ENCODE results near the gene RAET1E.
"Not testable (repeated sequence)": the region's sequence is repeated elsewhere in the genome, so short reads cannot be mapped to it uniquely, and the experiment has no call there.

RAET1E gene

DNA sequence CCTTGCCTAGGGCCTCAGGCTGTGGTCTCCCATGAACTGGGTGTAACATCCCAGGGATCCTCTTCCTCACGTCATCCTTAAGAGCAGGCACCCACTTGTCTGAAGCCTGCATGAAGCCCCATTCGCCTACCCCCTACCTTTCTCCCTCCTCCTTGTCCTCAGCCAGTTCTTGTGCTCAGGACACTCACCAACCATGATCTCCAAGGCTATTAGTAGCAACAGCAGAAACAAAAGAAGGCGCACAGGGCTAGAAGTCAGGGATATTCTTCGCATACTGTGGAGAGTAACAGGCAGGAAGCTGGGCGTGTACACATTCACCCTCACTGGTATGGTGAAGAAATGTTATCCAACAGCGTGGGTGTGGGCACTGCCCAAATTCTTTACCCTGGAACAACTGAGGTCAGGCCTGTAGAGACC lies 7.3 kb downstream of the RAET1E start:
- no peak for DNase-seq (ENCODE audit: low read depth)

DNA sequence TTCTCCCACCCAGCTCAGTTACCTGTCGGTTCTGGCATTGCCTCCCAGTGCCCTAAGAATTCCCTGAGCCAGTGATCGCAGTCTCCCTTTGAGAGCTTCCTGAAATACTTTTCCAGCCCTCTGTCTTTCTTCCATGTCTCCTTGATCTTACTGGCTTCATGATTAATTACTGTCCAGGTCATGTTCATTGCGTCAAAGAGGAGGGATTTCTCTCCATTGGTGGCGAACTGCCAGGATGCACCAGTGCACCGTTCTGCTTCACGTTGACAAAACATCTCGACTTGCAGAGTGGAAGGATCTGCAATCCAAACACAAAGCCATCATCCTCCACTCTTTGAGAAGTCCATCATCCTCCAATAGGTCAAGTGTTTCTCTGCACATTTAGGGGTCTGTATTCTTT lies 8.6 kb downstream of the RAET1E start:
- no peak for DNase-seq (ENCODE audit: low read depth)

DNA sequence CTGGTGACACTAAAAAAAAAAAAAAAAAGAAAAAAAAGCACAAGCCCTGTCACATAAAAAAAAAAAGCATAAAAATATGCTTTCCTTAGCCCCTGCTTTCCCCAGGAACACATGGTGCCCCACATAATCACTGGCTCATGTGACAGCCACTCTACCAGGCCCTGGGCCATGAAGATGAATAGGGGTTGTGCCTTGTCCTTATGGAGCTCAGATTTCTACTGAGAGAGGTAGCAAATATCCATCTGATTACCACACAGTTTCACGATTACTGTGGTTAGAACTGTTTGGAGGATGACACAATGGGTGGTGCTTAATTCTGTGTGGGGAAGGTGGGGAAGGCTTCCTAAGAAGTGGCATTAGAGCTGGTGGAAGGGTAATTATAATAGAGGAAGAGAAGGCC lies 9.3 kb downstream of the RAET1E start:
- peak; percentile 36 for DNase-seq (ENCODE audit: low read depth)

DNA sequence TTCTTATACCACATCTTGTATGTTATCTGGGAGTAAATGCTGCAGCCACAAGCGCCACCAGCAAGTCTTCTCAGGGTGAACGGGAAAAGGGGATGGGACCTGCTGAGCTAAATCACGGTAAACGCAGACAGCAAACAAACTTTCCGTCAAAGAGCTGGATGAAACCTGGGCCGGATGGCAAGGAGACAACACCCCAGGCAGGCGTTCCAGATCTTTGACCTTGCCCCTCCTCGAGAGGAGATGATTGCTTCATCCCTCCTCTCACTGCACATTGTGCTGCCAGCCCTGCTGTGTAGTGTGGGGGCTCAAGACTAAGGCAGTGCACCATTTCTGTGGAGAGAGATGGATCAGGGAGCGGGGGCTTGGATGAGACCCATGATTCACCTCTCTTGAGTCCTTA lies 9.8 kb downstream of the RAET1E start:
- no peak for DNase-seq (ENCODE audit: low read depth)

DNA sequence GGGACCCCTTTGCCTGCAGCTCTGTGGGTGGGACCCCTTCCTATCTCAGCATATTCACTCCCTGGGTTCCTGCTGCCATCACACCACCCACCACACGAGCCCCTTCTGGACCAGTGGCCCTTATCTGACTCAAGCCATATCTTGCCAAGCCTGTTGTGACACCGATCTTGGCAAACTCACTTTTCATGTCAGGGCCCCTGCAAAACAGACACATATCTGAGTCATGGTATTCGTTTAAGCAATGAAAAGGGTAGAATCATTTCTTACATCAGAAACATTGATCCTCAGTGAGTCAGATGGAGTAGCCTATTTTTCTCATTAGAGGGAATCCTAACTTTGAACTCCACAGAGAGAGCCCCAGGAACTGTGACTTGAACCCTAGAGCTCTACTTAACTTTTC lies 10.6 kb downstream of the RAET1E start:
- peak; percentile 59 for DNase-seq (ENCODE audit: low read depth)

DNA sequence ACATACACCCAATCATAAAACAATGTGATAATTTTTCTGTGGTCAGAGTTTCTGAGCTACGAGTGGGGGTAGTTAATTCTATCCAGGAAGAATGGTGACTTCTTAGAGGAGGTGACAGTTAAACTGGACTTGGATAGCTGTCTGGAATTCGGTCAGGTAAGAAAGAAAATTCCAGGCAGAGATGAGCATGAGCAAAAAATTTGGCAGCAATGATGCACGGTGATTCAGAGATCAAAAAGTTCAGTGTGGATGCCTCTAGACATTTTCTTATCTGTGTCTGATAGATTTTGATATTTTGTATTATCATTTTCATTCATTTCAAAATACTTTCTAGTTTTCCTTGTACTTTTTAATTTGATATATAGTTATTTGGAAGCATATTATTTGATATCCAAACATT lies 12.0 kb downstream of the RAET1E start:
- DNase-seq (ENCODE audit: low read depth): no peak

DNA sequence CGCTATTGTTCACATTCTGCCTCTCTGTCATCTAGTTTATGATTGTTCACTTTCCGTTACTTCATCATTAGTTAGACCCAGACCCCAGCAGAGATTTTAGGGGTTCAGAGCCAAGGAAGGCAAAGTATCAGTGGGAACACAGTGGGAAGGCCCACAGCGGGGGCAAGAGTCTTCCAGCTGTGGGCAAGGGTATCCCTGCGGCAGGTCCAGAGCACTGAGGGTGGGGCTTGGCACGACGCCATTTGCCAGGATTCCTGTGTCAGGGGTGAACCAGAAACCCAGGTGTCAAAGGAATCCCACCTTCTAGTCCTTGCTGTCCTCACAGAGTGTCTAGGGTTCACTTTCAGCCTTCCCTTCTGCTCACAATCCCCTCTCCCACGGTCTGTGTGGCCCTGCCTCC lies 13.3 kb downstream of the RAET1E start:
- DNase-seq (ENCODE audit: low read depth): no peak

DNA sequence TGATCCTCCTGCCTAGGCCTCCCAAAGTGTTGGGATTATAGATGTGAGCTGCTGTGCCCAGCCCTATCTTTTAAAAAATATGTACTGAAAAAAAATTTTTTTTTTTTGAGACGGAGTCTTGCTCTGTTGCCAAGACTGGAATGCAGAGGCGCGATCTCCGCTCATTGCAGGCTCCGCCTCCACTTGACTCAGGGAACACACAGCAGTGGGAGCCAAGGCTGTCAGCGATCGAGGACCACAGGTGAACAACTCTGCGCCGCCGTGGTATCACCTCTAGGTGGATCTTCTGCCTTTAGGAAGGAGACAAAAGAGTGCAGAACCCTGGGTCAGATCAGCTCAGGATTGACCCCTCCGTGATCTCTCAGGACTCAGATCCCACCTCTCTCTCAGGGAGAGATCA lies 13.7 kb downstream of the RAET1E start:
- no peak for DNase-seq (ENCODE audit: low read depth)

DNA sequence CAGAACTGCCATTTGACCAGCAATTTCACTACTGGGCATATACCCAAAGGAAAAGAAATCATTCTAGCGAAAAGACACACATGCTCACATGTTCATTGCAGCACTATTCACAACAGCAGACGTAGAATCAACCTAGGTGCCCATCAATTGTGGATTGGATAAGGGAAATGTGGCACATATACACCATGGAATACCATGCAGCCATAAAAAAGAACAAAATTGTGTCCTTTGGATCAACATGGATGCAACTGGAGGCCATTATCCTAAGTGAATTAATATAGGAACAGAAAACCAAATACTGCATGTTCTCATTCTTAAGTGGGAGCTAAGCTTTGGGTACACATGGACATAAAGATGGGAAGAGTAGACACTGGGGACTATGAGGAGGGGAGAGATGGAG lies 16.1 kb downstream of the RAET1E start:
- no peak for DNase-seq (ENCODE audit: low read depth)

DNA sequence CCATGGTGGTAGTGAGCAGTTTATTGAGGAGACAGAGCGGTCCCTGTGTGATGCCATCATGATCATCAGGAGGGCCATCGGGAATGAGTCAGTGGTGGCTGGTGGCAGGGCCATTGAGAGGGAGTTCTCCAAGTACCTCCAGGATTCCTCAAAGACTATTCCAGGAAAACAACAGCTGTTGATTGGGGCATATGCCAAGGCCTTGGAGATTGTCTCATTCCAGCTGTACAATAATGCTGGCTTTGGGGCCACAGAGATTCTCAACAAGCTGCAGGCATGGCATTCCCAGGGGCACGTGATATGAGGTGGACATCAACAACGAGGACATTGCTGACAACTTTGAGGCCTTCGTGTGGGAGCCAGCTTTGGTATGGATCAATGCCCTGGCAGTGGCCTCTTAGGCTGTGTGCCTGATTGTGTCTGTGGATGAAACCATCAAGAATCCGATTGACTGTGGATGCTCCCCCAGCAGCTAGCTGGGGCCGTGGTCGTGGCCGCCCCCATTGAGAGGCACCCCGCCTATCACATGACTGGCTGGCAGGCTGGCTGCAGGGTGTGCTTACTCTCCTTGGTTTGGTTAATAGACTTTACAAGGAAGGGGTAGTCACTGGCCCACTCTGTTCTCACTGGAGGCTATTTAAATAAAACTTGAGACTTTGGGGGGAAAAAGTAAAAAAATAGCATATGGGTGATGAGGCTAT lies 16.7 kb downstream of the RAET1E start:
- no peak for DNase-seq (ENCODE audit: low read depth)

DNA sequence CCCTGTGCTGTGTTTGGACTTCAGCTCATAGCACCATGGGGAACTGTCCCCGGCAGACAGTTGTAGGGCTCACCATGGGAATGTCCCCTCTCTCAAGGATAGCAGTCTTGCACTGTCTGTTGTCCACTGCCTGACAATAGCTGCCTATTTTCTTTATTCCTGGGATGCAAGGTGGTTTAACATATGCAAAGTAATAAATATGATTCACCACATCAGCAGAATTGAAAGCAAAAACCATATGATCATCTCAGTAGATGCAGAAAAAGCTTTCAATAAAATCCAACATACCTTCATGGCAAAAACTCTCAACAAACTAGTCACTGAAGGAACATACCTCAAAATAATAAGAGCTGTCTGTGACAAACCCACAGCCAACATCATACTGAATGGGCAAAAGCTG lies 20.3 kb downstream of the RAET1E start:
- DNase-seq (ENCODE audit: low read depth): no peak

DNA sequence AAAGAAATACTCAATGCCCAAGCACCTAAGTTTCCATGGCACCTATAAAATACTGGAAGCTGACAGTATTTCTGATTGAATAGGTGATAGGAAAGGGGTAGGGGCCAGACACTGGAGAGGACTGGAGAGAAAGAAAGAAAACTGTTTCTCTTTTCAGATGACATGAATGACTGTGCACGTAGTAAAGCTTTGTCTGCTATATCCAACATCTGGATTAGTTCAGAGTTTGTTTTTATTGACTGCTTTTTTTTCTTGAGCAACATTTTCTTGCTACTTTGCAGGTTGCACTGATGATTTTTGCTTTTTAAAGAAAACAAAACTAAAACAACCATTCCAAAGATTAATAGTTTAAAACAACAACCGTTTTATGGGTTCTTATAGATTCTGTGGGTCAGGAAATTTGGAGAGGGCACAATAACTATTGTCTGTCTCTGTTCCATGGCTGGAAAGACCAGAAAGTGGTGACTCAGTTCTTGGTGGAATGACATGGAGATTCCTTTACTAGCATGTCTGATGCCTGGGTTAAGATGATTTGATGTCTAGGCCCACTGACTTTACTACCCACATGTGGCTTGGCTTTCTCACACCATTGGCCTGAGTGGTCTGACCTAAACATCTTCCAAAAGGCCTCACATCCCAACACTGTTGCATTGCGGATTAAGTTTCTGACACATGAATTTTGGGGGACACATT lies 21.5 kb downstream of the RAET1E start:
- no peak for DNase-seq (ENCODE audit: low read depth)

DNA sequence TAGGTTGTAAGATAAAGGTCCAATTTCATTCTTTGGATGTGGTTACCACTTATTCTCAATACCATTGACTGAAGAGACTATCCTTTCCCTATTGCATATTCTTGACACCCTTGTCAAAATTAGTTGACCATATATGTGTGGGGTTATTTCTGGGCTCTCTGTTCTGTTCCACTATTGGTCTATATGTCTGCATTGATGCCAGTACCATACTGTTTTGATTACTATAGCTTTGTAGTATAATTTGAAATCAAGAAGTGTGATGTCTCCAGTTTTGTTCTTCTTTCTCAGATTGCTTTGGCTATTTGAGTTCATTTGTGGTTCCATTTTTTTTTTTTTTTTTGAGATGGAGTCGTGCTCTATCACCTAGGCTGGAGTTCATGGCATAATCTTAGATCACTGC lies 25.7 kb downstream of the RAET1E start:
- no peak for DNase-seq (ENCODE audit: low read depth)

DNA sequence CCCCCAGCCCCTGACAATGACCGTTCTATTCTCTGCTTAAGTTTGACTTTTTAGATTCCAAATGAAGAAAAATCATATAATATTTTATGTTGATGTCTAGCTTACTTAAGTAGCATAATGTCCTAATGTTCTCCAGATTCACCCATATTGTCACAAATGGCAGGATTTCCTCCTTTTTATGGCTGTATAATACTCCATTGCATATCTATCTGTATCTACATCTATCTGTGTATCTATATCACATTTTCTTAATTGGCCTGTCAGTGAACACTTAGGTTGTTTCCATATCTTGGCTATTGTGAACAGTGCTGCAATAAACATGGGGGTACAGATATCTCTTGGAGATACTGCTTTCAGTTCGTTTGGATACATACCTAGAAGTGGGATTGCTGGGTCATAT lies 26.7 kb downstream of the RAET1E start:
- no peak for DNase-seq (ENCODE audit: low read depth)

DNA sequence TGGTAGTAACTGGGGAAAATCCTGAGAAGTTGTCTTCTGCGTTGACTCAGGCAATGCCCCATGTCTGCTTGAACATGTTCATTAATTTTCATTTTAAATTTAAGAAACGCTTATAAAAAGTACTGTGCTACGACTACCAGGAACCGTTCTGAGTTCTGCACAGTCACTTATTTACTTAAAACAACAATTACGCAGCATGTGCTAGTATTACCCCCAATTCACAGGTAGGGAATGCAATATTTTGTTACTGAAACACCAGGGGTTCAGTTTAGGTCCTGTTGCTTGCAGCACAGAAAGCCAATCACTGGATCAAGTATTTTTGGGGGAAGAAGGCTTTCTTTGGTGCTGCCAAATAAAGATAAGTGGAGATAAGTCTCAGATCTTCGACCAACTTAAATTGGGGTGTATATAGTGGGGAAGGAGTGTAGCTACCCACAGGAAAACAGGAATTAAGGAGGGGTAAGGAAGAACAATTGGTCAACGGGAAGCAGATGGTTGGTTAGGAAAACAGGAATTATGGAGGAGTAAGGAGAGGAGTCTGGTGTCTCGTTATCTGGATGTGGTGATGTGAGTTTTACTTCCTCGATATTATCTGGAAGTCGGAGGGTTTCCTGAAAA lies 28.5 kb downstream of the RAET1E start:
- no peak for DNase-seq (ENCODE audit: low read depth)

DNA sequence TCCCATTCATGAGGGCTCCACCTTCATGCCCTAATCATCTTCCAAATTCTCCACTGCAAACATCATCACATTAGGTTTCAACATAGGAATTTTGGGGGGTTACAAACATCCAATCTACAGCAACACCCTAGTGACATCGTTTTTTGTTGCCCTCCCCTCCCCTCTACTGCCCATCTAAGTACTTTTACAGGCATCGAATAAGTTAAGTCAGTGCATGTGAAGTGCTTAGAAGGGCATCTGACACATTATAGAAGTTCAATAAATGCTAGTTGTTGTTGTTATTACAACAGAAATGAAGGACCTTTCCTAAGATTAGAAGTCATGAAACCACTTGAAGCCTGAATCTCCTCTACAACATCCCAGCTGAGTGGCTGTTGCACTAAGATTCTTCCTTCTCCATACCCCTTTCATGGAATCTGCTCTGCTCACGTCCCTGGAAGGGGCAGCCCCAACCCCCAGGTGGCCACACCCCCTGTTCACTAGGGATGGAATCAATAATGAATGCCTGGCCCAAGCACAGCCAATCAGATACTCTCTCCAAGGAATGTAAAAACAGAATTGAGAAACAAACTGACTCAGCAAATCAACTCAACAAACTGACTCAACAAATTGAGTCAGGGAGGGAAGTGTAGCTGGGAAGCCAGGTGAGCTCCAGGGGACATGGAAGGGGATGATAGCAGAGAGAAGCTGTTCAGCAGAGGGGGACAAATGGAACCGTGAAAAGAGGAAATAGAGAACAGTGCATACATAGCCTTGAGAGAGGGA lies 29.9 kb downstream of the RAET1E start:
- DNase-seq (ENCODE audit: low read depth): peak; percentile 38

DNA sequence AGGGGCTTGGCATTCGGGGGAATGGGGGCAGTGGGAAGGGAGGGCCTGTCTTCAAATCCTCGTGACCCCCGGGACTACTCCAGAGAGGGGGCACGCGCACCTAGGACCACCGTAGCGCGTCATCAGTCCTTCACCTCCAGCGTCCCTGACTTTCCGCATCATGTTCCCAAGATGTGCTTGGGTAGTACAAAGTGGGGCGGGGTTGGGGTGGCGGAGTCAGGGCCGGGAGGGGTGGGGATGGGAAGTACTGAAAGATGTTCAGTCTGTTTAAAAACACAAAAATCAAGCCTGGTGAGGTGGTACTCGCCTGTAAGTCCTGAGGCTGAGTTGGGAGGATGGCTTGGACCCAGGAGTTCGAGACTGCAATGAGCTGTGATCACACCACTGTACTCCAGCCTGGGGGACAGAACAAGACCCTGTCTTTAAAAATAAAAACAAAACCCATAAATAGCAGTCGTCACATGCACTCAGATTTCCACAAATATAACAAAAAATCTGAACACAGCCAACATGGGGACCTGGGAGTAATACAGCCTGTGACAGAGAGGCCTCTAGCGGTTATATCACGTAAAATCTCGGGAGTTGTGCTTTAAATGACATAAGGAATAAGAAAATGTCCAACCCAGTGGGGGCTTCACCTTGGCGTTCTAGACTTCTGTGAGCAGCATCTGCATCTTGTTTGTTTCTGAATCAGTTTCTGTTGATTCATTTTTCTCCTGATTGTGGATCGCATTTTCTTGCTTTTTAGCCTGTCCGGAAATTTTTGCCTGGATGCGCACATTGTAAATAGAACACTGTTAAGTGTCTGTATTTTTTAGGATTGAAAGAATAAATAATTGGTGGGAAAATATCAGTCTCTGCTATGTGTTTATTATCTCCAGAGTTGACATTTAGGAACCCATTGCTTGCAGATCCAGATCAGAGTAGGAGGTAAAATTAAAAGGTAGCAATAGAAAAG lies 33.1 kb downstream of the RAET1E start:
- peak; percentile 68 for DNase-seq (ENCODE audit: low read depth)

DNA sequence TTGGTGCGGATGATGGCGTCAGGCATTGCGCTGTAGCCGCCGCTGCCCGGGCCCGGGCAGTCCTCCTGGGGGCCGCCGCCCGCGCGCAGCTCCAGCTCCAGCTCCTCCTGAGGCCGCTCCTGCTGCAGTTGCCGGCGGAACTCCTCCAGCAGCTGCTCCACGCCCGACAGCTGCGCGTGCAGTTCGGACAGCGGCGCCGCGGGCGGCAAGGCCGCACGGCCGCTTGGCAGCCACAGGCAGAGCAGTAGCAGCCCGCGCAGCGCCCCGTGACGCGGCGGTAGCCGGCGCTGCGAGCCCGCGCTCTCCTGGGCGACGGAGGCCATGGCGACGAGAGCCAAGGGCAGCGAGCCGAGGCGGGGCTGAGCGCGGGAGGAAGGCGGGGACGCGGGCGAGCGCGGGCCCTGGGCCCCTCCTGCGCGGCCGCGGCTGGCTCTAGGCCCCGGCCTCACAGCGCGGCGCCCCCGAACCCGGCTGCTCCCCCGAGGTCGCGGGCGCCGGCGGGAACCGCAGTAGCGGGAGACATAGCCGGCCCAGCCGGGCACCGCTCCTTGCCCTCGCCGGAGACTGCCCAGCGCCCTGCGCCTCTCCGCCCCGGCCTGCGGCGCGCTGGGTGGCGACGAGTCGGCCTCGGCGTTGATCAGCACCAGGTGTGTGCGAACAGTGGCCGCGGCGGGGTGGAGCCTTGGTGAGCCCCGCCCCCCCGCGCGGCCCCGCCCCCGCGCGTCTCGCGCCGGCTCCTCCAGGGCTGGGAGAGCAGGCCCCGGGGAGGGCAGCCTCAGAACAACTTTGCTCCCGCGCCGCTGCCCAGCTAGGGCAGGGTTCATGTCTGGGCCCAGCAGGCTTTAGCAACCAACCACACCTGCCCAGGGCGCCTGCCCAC lies 34.0 kb downstream of the RAET1E start, which contains the start of gene LRP11:
LRP11 (minus strand) TSS at position 662 of the 880 bp plus-strand sequence; CDS start at position 323, 339 bp downstream.
- DNase-seq (ENCODE audit: low read depth): peak; percentile 87

DNA sequence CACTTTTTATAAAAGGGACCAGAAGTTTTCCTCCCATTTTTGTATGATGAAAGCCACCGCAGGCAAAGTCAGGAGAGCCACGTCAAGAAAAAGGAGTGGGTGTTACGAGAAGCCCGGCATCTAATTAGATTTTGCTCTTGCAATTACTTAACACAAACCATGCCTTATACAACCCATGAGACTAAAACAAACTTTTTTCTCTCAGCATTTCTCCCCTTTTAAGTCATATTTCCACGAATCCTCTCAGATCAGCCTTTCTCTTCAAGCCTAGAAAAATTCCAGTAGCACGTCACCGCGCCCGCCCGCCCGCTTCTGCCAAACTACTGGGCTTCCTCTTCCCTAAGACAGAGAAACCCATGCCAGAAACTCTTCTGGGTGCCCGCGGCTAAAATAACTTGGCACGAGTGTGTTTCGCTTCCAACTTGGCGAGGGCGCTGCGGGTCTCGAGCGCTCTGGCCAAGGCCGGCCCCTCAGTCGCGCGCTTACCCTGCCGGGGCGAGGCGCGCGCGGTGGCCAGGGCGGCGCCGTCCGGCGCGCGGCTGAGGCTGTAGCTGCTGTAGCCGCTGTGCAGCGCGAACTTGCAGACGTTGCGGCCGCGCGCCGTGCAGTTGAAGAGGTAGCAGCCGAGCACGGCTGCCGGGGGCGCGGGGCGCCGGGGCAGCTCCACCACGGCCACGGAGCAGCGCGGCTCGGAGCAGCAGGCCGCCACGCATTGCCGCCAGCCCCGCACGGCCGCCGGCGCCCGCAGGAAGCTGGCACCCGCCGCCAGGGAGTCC lies 34.8 kb downstream of the RAET1E start:
- DNase-seq (ENCODE audit: low read depth): peak; percentile 98

DNA sequence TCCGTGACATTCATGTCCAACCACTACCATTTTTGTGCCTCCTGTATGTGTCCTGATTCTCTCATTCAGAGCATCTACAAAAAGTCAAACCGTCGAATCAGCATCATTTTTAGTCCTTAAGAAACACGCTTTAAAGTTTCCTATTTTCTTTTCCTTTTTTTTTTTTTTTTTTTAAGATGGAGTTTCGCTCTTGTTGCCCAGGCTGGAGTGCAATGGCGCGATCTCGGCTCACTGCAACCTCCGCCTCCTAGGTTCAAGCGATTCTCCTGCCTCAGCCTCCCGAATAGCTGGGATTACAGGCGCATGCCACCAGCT lies 35.5 kb downstream of the RAET1E start:
- DNase-seq (ENCODE audit: low read depth): not testable (repeated sequence)

Data from fibroblast of gingiva (primary cell).